Body of pancreas (tissue), 4 donors: ENCODE data around the gene MRGPRD.
A peak's percentile ranks its signal among the peaks of the same experiment; 100 is the strongest.

ENCODE experiments used
- CTCF ChIP-seq, 7 experiments: fragments of 450-650 bp in 4 of 7; fragments of 200-600 bp in 3 of 7; sonication (generic) in 3 of 7; IDR thresholded peaks; one replicate each; pipeline ENCODE4 v1.5.1; 2016 to 2019; ENCODE audit warnings: antibody characterized with exemption in 7 of 7
- POLR2A ChIP-seq, 3 donors: fragments of 450-650 bp; IDR thresholded peaks; one replicate each; pipeline ENCODE4 v1.6.1; 2016; ENCODE audit warnings: antibody characterized with exemption in 3 of 3, mild to moderate bottlenecking in 2 of 3

GRCh38 chr11:69013009-69013951, 32.5 kb upstream of the MRGPRD start, which contains the start of gene MRGPRF:
- TF ChIP-seq CTCF (IDR thresholded peaks at IDR 0.05) (peak in 3 of 7 experiments; percentile 18 to 27 (median 25)), POLR2A (IDR thresholded peaks at IDR 0.05) (peak in 1 of 3 donors; percentile 13)
